SK-N-MC (cell line): ENCODE measurements around the gene EPS15.

ENCODE experiments used
- DNase-seq: peaks from one replicate; pipeline ENCODE4 v3.0.0-alpha.2; 2011; ENCODE audit warnings: low read depth, low spot score
- H3K27ac ChIP-seq: fragments of 200-600 bp; sonication (generic); 2 replicates; pipeline ENCODE4 v1.5.1; 2016; ENCODE audit warnings: mixed run types
- H3K36me3 ChIP-seq: fragments of 200-600 bp; sonication (generic); 2 replicates; pipeline ENCODE4 v1.6.1; 2017; ENCODE audit warnings: antibody characterized with exemption, low read length, mixed read lengths; ENCODE audit not compliant: insufficient read depth
- H3K4me3 ChIP-seq: fragments of 200-600 bp; sonication (generic); 2 replicates; pipeline ENCODE4 v1.5.1; 2016
- H3K9ac ChIP-seq: fragments of 200-600 bp; sonication (generic); 2 replicates; pipeline ENCODE4 v1.8.0; 2017; ENCODE audit warnings: mixed run types, mixed read lengths; ENCODE audit not compliant: insufficient read length
- H3K9me3 ChIP-seq: fragments of 200-600 bp; sonication (generic); 2 replicates; pipeline ENCODE4 v1.6.1; 2017; ENCODE audit warnings: low read depth, mild to moderate bottlenecking, antibody characterized with exemption, low read length, moderate library complexity, mixed read lengths
- EZH2 ChIP-seq: fragments of 200-600 bp; sonication (generic); IDR thresholded peaks from one replicate; pipeline ENCODE4 v1.6.1; 2017; ENCODE audit warnings: antibody characterized with exemption
- FOXP2 ChIP-seq: optimal IDR thresholded peaks from 2 replicates; pipeline ENCODE3; 2011; ENCODE audit warnings: mild to moderate bottlenecking, moderate library complexity; ENCODE audit not compliant: insufficient read depth; ENCODE audit errors: extremely low read length, control extremely low read depth
- POLR2AphosphoS5 ChIP-seq: IDR thresholded peaks from 2 replicates; pipeline ENCODE4 v1.6.1; 2012; ENCODE audit warnings: mild to moderate bottlenecking, low read depth, low read length, borderline replicate concordance

EPS15 gene

DNA sequence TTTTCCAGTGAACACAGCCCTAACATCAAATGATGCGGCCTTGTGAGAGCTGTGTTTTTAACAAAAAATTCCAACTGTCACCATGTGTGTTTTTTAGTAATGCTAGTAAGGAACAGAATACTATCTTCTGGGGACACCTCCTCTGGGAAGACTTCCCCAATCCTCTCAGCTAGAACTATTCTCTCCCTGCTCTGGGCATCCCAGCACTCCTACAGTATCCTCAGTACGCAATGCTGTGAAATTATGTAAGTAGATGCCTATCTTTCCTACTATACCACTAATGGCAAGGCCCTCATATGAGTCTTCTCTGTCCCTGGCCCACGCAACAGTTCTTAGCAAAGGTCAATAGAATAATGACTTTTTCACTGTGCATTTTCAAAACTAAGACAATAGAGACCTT, 169.2 kb downstream of the EPS15 start:
- Histone ChIP-seq H3K4me3 (no peak overlapping the region), H3K36me3 (no peaks in the 10 kb centered on the region), H3K27ac (no peak overlapping the region), H3K9me3 (no peaks in the 10 kb centered on the region), H3K9ac (no peak overlapping the region)
- no peak for TF ChIP-seq EZH2
- TF ChIP-seq FOXP2 = no peak
- no peak for TF ChIP-seq POLR2AphosphoS5
- DNase-seq = no peak

DNA sequence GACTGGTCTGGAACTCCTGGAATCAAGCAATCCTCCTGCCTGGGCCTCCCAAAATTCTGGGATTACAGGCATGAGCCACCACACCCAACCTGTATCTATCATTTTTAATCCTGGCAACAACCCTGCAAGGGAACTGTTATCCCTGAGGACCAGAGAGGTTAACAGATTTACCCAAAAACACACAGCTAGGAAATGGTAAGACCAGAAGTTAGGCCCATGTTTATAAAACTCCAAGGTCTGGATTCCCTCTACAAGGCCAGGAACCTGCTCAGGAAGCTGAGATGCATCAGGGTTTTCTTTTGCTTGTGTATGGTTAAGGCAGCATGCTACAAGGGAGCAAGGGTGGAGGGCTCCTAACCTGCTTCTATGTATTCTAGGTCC, 170.9 kb downstream of the EPS15 start:
- no peaks in the 10 kb centered on the region for H3K36me3 ChIP-seq
- H3K27ac ChIP-seq = no peak overlapping the region
- H3K9me3 ChIP-seq = no peaks in the 10 kb centered on the region
- no peak overlapping the region for H3K9ac ChIP-seq
- TF ChIP-seq EZH2 = no peak
- no peak for TF ChIP-seq POLR2AphosphoS5
- TF ChIP-seq FOXP2 = no peak
- no peak overlapping the region for H3K4me3 ChIP-seq
- no peak for DNase-seq

DNA sequence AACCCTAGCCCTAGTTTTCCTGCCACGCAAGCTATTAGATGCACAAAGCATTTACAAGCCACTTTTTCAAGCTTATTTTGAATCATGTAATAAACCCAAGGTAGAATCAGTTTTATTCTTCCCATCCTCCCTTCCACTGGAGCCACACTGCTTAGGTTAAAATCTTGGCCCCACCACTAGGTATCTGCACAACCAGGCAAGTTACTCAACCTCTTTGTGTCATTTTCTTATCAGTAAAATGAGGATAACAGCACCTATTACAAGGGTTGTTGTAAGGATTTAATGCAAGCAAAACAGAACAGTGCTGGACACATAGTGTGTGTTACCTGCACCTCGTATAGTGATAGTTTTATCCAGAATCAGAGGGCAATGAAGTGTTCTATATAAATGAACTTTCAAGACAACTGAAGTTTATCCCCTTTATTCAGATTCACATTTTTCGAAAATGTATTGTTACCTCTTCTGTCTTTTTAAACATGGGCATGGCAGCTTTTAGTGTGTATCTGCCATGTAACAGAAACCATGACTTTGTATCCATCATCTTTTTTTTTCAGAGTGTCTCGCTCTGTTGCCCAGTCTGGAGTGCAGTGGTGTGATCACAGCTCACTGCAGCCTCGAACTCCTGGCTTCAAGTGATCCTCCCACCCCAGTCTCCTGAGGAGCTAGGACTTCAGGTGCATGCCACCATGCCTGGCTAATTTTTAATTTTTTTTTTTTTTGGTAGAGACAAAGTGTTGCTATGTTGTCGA, 171.5 kb downstream of the EPS15 start:
- H3K36me3 ChIP-seq = no peaks in the 10 kb centered on the region
- no peak overlapping the region for H3K4me3 ChIP-seq
- H3K9me3 ChIP-seq = no peaks in the 10 kb centered on the region
- no peak for DNase-seq
- TF ChIP-seq EZH2 = no peak
- TF ChIP-seq FOXP2 = no peak
- no peak for TF ChIP-seq POLR2AphosphoS5
- H3K27ac ChIP-seq = no peak overlapping the region
- no peak overlapping the region for H3K9ac ChIP-seq

- DNase-seq = no peak
- TF ChIP-seq EZH2 (no peak), FOXP2 (no peak), POLR2AphosphoS5 (no peak)
Observed at GRCh38 chr1:51346086-51346942, 172.8 kb downstream of the EPS15 start.

GRCh38 chr1:51345300-51345687, 173.8 kb downstream of the EPS15 start:
- Histone ChIP-seq H3K4me3 (no peak overlapping the region), H3K27ac (no peak overlapping the region)

More at GRCh38 chr1:51346086-51346942, 172.8 kb downstream of the EPS15 start:
- H3K4me3 ChIP-seq = no peak overlapping the region
- H3K9me3 ChIP-seq = no peaks in the 10 kb centered on the region
- H3K27ac ChIP-seq = no peak overlapping the region
- no peak overlapping the region for H3K9ac ChIP-seq
- H3K36me3 ChIP-seq = no peaks in the 10 kb centered on the region

DNA sequence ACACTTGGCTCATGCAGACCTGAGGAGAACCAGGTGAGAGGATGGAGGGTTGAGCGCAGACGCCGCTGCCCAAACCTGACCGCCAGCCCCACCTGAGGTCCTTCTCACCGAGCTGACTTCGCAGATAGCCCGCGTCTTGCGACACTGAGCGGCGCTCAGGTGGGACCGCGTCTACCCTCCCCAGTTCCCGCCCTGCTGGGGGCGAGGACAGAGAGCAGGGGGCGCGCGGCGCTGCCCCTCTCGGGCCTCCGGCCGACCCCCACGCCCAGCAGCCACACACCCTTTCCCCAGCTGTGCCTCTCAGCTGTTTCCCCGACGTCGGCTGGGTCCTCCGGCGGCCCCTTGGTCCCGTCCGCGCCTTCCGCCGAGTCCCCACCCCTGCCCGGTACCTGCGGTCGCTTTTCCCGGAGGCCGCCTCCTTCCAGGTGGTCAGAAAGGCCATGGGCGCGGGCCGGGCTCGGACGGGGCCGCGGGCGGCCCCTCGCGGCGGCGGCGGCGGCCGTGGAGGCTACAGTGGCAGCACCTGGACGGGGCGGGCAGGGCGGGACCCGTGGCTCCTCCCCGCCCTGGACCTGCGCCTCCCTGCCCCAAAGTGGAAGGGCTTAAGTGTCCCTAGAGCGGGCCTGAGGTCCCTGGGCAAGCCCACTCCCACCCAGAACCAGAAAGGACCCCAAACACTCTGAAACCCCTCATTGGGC, 174.3 kb downstream of the EPS15 start:
- H3K9me3 ChIP-seq = no peaks in the 10 kb centered on the region
- no peak for TF ChIP-seq FOXP2
- TF ChIP-seq EZH2 = no peak
- TF ChIP-seq POLR2AphosphoS5 = no peak
- H3K36me3 ChIP-seq = no peaks in the 10 kb centered on the region
- H3K9ac ChIP-seq = no peak overlapping the region
- no peak for DNase-seq
- no peak overlapping the region for H3K27ac ChIP-seq
- H3K4me3 ChIP-seq = no peak overlapping the region

More at GRCh38 chr1:51345300-51345687, 173.8 kb downstream of the EPS15 start:
- DNase-seq = no peak
- H3K9ac ChIP-seq = no peak overlapping the region
- H3K36me3 ChIP-seq = no peaks in the 10 kb centered on the region
- H3K9me3 ChIP-seq = no peaks in the 10 kb centered on the region
- TF ChIP-seq POLR2AphosphoS5 = no peak
- no peak for TF ChIP-seq EZH2
- no peak for TF ChIP-seq FOXP2

DNA sequence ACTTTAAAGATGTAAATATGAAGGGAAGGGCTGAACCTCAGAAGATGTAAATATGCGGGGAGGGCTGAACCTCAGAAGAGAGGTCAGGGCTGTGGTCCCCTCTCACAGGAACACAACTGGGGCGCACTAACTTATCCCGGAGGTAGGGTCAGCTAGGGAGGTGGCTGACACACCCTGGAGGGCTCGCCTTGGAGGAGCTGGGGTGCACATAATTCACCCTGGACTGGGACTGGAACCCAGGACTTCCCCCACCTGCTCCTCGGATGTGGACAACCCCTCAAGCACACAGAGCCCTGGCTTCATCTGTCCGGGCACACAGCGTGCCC, 174.8 kb downstream of the EPS15 start:
- Histone ChIP-seq H3K36me3 (no peaks in the 10 kb centered on the region), H3K4me3 (no peak overlapping the region), H3K9me3 (no peaks in the 10 kb centered on the region), H3K9ac (no peak overlapping the region), H3K27ac (no peak overlapping the region)
- TF ChIP-seq FOXP2 = no peak
- no peak for TF ChIP-seq EZH2
- no peak for TF ChIP-seq POLR2AphosphoS5
- DNase-seq = no peak

DNA sequence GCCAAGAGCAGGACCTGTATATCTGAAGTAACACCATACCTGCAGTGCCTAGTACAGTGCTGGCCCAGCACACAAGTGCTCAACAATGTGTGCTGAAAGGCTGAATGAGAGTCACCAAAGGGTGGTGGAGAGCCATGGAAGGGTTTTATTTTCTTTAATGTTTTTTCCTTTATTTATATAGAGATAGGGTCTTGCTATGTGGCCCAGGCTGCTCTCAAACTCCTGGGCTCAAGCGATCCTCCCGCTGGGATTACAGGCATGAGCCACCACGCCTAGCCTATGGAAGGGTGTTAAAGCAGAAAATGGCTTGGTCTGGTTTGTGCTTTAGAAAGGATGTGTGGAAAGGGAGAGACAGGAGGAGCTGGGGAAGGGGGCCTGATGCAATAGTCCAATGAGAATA, 175.4 kb downstream of the EPS15 start:
- Histone ChIP-seq H3K27ac (no peak overlapping the region), H3K36me3 (no peaks in the 10 kb centered on the region), H3K9me3 (no peaks in the 10 kb centered on the region), H3K9ac (no peak overlapping the region), H3K4me3 (no peak overlapping the region)
- no peak for DNase-seq
- TF ChIP-seq EZH2 (no peak), FOXP2 (no peak), POLR2AphosphoS5 (no peak)
